SJCRH30 (cell line): ENCODE results near the gene SH3BGRL2. TPM values are rescaled to one million over a fixed set of nuclear protein-coding genes. Genes with fewer than 3 reads are reported as not detected.
"Not testable (repeated sequence)": the region's sequence is repeated elsewhere in the genome, so short reads cannot be mapped to it uniquely, and the experiment has no call there.

Experiments used
- DNase-seq, 2 experiments: peaks; one replicate each; pipeline ENCODE4 v3.0.0-alpha.2; 2015 to 2020
- H3K27ac ChIP-seq: fragments of 250-450 bp; sonication (Bioruptor Pico); 2 replicates; pipeline ENCODE4 v1.5.1; 2020; ENCODE audit warnings: mild to moderate bottlenecking, moderate library complexity
- H3K27me3 ChIP-seq: fragments of 250-450 bp; sonication (Bioruptor Pico); 2 replicates; pipeline ENCODE4 v1.5.1; 2020; ENCODE audit warnings: mild to moderate bottlenecking, moderate library complexity
- H3K36me3 ChIP-seq: fragments of 250-450 bp; sonication (Bioruptor Pico); 2 replicates; pipeline ENCODE4 v1.5.1; 2020; ENCODE audit warnings: mild to moderate bottlenecking, moderate library complexity
- H3K4me1 ChIP-seq: fragments of 250-450 bp; sonication (Bioruptor Pico); 2 replicates; pipeline ENCODE4 v1.5.1; 2020; ENCODE audit warnings: mild to moderate bottlenecking, moderate library complexity
- H3K4me3 ChIP-seq: fragments of 250-450 bp; sonication (Bioruptor Pico); 2 replicates; pipeline ENCODE4 v1.5.1; 2020; ENCODE audit warnings: mild to moderate bottlenecking, moderate library complexity
- H3K9me3 ChIP-seq: fragments of 250-450 bp; sonication (Bioruptor Pico); replicated peaks from 2 replicates; pipeline ENCODE4 v1.5.1; 2020; ENCODE audit warnings: mild to moderate bottlenecking, moderate library complexity
- total RNA-seq: library from RNA; depleted of rRNA; stranded (reverse); fragments of >200 nt; shearing (Covaris generic); gene quantifications from 2 replicates; pipeline ENCODE4 v1.2.3, GENCODE V29; 2014

The SH3BGRL2 gene
- total RNA-seq, 1 experiment from 2014 or later: 9.0 TPM

- no peak for DNase-seq
- Histone ChIP-seq H3K4me1 (no peaks in the 10 kb centered on the region), H3K27me3 (no peaks in the 10 kb centered on the region), H3K4me3 (no peak overlapping the region), H3K36me3 (no peaks in the 10 kb centered on the region), H3K27ac (no peak overlapping the region), H3K9me3 (no peaks in the 10 kb centered on the region)
Measured at GRCh38 chr6:79608334-79609224, 22.6 kb upstream of the SH3BGRL2 start.

- Histone ChIP-seq H3K27ac (no peak overlapping the region), H3K4me3 (no peak overlapping the region), H3K36me3 (no peaks in the 10 kb centered on the region), H3K27me3 (no peaks in the 10 kb centered on the region), H3K9me3 (no peaks in the 10 kb centered on the region), H3K4me1 (no peaks in the 10 kb centered on the region)
- no peak for DNase-seq
Measured at GRCh38 chr6:79609225-79609595, 21.9 kb upstream of the SH3BGRL2 start.

- Histone ChIP-seq H3K27me3 (no peaks in the 10 kb centered on the region), H3K9me3 (no peaks in the 10 kb centered on the region), H3K27ac (no peak overlapping the region), H3K4me1 (no peaks in the 10 kb centered on the region), H3K36me3 (no peaks in the 10 kb centered on the region), H3K4me3 (no peak overlapping the region)
- no peak for DNase-seq
Measured at GRCh38 chr6:79610306-79611009, 20.7 kb upstream of the SH3BGRL2 start.

GRCh38 chr6:79612457-79612856, 18.7 kb upstream of the SH3BGRL2 start:
- H3K27ac ChIP-seq: no peak overlapping the region
- H3K36me3 ChIP-seq: no peaks in the 10 kb centered on the region
- no peak overlapping the region for H3K4me3 ChIP-seq
- H3K4me1 ChIP-seq: no peaks in the 10 kb centered on the region
- no peak for DNase-seq
- no peaks in the 10 kb centered on the region for H3K9me3 ChIP-seq
- no peaks in the 10 kb centered on the region for H3K27me3 ChIP-seq

GRCh38 chr6:79612918-79613317, 18.2 kb upstream of the SH3BGRL2 start:
- Histone ChIP-seq H3K27me3 (no peaks in the 10 kb centered on the region), H3K4me1 (no peaks in the 10 kb centered on the region), H3K4me3 (no peak overlapping the region), H3K36me3 (no peaks in the 10 kb centered on the region), H3K27ac (no peak overlapping the region), H3K9me3 (no peaks in the 10 kb centered on the region)
- no peak for DNase-seq

GRCh38 chr6:79613912-79614311, 17.2 kb upstream of the SH3BGRL2 start:
- DNase-seq: no peak
- H3K36me3 ChIP-seq: no peaks in the 10 kb centered on the region
- no peak overlapping the region for H3K4me3 ChIP-seq
- H3K4me1 ChIP-seq: no peaks in the 10 kb centered on the region
- H3K27me3 ChIP-seq: no peaks in the 10 kb centered on the region
- H3K27ac ChIP-seq: no peak overlapping the region
- H3K9me3 ChIP-seq: no peaks in the 10 kb centered on the region

GRCh38 chr6:79614326-79615305, 16.5 kb upstream of the SH3BGRL2 start:
- Histone ChIP-seq H3K4me1 (no peaks in the 10 kb centered on the region), H3K36me3 (no peaks in the 10 kb centered on the region), H3K4me3 (no peak overlapping the region), H3K9me3 (no peaks in the 10 kb centered on the region), H3K27ac (no peak overlapping the region), H3K27me3 (no peaks in the 10 kb centered on the region)
- DNase-seq: no peak

- H3K27ac ChIP-seq: no peak overlapping the region
- no peak overlapping the region for H3K4me3 ChIP-seq
- no peaks in the 10 kb centered on the region for H3K4me1 ChIP-seq
- DNase-seq: no peak
- no peaks in the 10 kb centered on the region for H3K36me3 ChIP-seq
- no peaks in the 10 kb centered on the region for H3K9me3 ChIP-seq
- H3K27me3 ChIP-seq: no peaks in the 10 kb centered on the region
Measured at GRCh38 chr6:79617518-79617941, 13.6 kb upstream of the SH3BGRL2 start.

- not testable (repeated sequence) for H3K27ac ChIP-seq, H3K4me3 ChIP-seq, H3K4me1 ChIP-seq, H3K27me3 ChIP-seq, H3K9me3 ChIP-seq, H3K36me3 ChIP-seq, DNase-seq
Measured at GRCh38 chr6:79618425-79618824, 12.7 kb upstream of the SH3BGRL2 start.

GRCh38 chr6:79621579-79621978, 9.6 kb upstream of the SH3BGRL2 start:
- no peaks in the 10 kb centered on the region for H3K36me3 ChIP-seq
- H3K27me3 ChIP-seq: no peaks in the 10 kb centered on the region
- no peaks in the 10 kb centered on the region for H3K4me1 ChIP-seq
- no peak overlapping the region for H3K4me3 ChIP-seq
- no peak overlapping the region for H3K27ac ChIP-seq
- H3K9me3 ChIP-seq: no peaks in the 10 kb centered on the region
- no peak for DNase-seq

GRCh38 chr6:79622364-79622763, 8.8 kb upstream of the SH3BGRL2 start:
- Histone ChIP-seq H3K36me3 (no peaks in the 10 kb centered on the region), H3K27me3 (no peaks in the 10 kb centered on the region), H3K4me3 (no peak overlapping the region), H3K9me3 (no peaks in the 10 kb centered on the region), H3K4me1 (no peaks in the 10 kb centered on the region), H3K27ac (no peak overlapping the region)
- DNase-seq: no peak

GRCh38 chr6:79623106-79623505, 8.0 kb upstream of the SH3BGRL2 start:
- H3K4me3 ChIP-seq: no peak overlapping the region

GRCh38 chr6:79625746-79626145, 5.4 kb upstream of the SH3BGRL2 start:
- H3K4me3 ChIP-seq: no peak overlapping the region

More at GRCh38 chr6:79623106-79623505, 8.0 kb upstream of the SH3BGRL2 start:
- no peaks in the 10 kb centered on the region for H3K36me3 ChIP-seq
- no peaks in the 10 kb centered on the region for H3K9me3 ChIP-seq
- DNase-seq: no peak
- no peaks in the 10 kb centered on the region for H3K27me3 ChIP-seq
- H3K4me1 ChIP-seq: no peaks in the 10 kb centered on the region
- no peak overlapping the region for H3K27ac ChIP-seq

GRCh38 chr6:79626811-79627210, 4.3 kb upstream of the SH3BGRL2 start:
- Histone ChIP-seq H3K4me1 (no peaks in the 10 kb centered on the region), H3K27ac (no peak overlapping the region), H3K36me3 (no peaks in the 10 kb centered on the region), H3K9me3 (no peaks in the 10 kb centered on the region), H3K27me3 (no peaks in the 10 kb centered on the region), H3K4me3 (no peak overlapping the region)
- DNase-seq: no peak

More at GRCh38 chr6:79625746-79626145, 5.4 kb upstream of the SH3BGRL2 start:
- Histone ChIP-seq H3K27me3 (no peaks in the 10 kb centered on the region), H3K36me3 (no peaks in the 10 kb centered on the region), H3K27ac (no peak overlapping the region), H3K9me3 (no peaks in the 10 kb centered on the region), H3K4me1 (no peaks in the 10 kb centered on the region)
- no peak for DNase-seq
